OCI-LY1 (cell line): ENCODE results near the gene TRIM63.

ENCODE experiments used
- H2AFZ ChIP-seq: fragments of 200-600 bp; sonication (generic), shearing (Covaris generic); 2 replicates; pipeline ENCODE4 v1.6.0; 2014; ENCODE audit warnings: antibody characterized with exemption, mild to moderate bottlenecking, low read length
- H3F3A ChIP-seq: fragments of 200-600 bp; sonication (generic), shearing (Covaris generic); 2 replicates; pipeline ENCODE4 v1.6.0; 2014; ENCODE audit warnings: mild to moderate bottlenecking, antibody characterized with exemption, low read length, moderate library complexity; ENCODE audit not compliant: insufficient read depth
- H3K27ac ChIP-seq: fragments of 200-600 bp; sonication (generic); 2 replicates; pipeline ENCODE4 v1.5.1; 2014; ENCODE audit warnings: low read length, mixed run types, mild to moderate bottlenecking, low read depth; ENCODE audit not compliant: poor library complexity, severe bottlenecking
- H3K27me3 ChIP-seq: fragments of 200-600 bp; sonication (generic); 2 replicates; pipeline ENCODE4 v1.6.0; 2014; ENCODE audit warnings: antibody characterized with exemption, mild to moderate bottlenecking, low read length, moderate library complexity; ENCODE audit not compliant: insufficient read depth
- H3K36me3 ChIP-seq: fragments of 200-600 bp; sonication (generic); 2 replicates; pipeline ENCODE4 v1.6.1; 2014; ENCODE audit warnings: mild to moderate bottlenecking, antibody characterized with exemption, low read length, moderate library complexity, mixed read lengths; ENCODE audit not compliant: insufficient read depth
- H3K4me1 ChIP-seq: fragments of 200-600 bp; sonication (generic); 2 replicates; pipeline ENCODE4 v1.5.1; 2014; ENCODE audit warnings: mild to moderate bottlenecking, low read length, moderate library complexity; ENCODE audit not compliant: insufficient read depth, severe bottlenecking
- H3K4me2 ChIP-seq: fragments of 200-600 bp; sonication (generic), shearing (Covaris generic); 2 replicates; pipeline ENCODE4 v1.6.1; 2014; ENCODE audit warnings: low read length
- H3K4me3 ChIP-seq: fragments of 200-600 bp; sonication (generic); 2 replicates; pipeline ENCODE4 v1.5.1; 2014; ENCODE audit warnings: low read length, low read depth, mild to moderate bottlenecking, mixed read lengths; ENCODE audit not compliant: poor library complexity, severe bottlenecking
- H3K79me2 ChIP-seq: fragments of 200-600 bp; shearing (Covaris generic); 2 replicates; pipeline ENCODE4 v1.6.1; 2016; ENCODE audit warnings: mixed run types, low read length, mixed read lengths; ENCODE audit not compliant: insufficient read depth
- H3K9ac ChIP-seq: fragments of 200-600 bp; sonication (generic), shearing (Covaris generic); 2 replicates; pipeline ENCODE4 v1.6.1; 2014; ENCODE audit warnings: mild to moderate bottlenecking, low read length, mixed read lengths
- H3K9me2 ChIP-seq: fragments of 200-600 bp; sonication (generic), shearing (Covaris generic); 2 replicates; pipeline ENCODE4 v1.6.1; 2014; ENCODE audit warnings: low read depth, mild to moderate bottlenecking, low read length, mixed read lengths
- H3K9me3 ChIP-seq: fragments of 200-600 bp; shearing (Covaris generic); 2 replicates; pipeline ENCODE4 v1.6.1; 2014; ENCODE audit warnings: low read length, mixed read lengths
- H4K20me1 ChIP-seq: fragments of 200-600 bp; sonication (generic), shearing (Covaris generic); 2 replicates; pipeline ENCODE4 v1.6.0; 2016; ENCODE audit warnings: mild to moderate bottlenecking, low read length; ENCODE audit not compliant: insufficient read depth
- EZH2 ChIP-seq: fragments of 200-600 bp; sonication (generic), shearing (Covaris generic); IDR thresholded peaks from 2 replicates; pipeline ENCODE4 v1.8.0; 2017; ENCODE audit warnings: borderline replicate concordance, mixed run types, mild to moderate bottlenecking, antibody characterized with exemption, low read length, moderate library complexity, mixed read lengths
- TF ChIP-seq, protein P1 (sequence below): fragments of 200-600 bp; sonication (generic), shearing (Covaris generic); IDR thresholded peaks from 2 replicates; pipeline ENCODE4 v1.5.1; 2017; ENCODE audit warnings: mild to moderate bottlenecking, antibody characterized with exemption, low read length, moderate library complexity, mixed read lengths

TRIM63 gene

GRCh38 chr1:26078286-26079177 is 11.1 kb upstream of the TRIM63 start:
- Histone ChIP-seq H3K79me2 (no peaks in the 10 kb centered on the region), H3K36me3 (no peaks in the 10 kb centered on the region), H3F3A (no peaks in the 10 kb centered on the region), H2AFZ (no peak overlapping the region), H3K27me3 (peaks cover 9% of the 10 kb centered on the region; the same call in 1 of the 2 replicates), H4K20me1 (no peaks in the 10 kb centered on the region), H3K9me3 (no peaks in the 10 kb centered on the region), H3K4me2 (no peak overlapping the region), H3K9ac (no peak overlapping the region), H3K9me2 (no peaks in the 10 kb centered on the region), H3K27ac (no peak overlapping the region), H3K4me3 (no peak overlapping the region), H3K4me1 (no peaks in the 10 kb centered on the region)
- TF ChIP-seq, protein P1, sequence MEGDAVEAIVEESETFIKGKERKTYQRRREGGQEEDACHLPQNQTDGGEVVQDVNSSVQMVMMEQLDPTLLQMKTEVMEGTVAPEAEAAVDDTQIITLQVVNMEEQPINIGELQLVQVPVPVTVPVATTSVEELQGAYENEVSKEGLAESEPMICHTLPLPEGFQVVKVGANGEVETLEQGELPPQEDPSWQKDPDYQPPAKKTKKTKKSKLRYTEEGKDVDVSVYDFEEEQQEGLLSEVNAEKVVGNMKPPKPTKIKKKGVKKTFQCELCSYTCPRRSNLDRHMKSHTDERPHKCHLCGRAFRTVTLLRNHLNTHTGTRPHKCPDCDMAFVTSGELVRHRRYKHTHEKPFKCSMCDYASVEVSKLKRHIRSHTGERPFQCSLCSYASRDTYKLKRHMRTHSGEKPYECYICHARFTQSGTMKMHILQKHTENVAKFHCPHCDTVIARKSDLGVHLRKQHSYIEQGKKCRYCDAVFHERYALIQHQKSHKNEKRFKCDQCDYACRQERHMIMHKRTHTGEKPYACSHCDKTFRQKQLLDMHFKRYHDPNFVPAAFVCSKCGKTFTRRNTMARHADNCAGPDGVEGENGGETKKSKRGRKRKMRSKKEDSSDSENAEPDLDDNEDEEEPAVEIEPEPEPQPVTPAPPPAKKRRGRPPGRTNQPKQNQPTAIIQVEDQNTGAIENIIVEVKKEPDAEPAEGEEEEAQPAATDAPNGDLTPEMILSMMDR = no peak
- no peak for TF ChIP-seq EZH2

GRCh38 chr1:26077524-26077923 is 10.1 kb upstream of the TRIM63 start:
- Histone ChIP-seq H3K27me3 (peaks cover 9% of the 10 kb centered on the region; the same call in 1 of the 2 replicates), H3K4me3 (no peak overlapping the region), H3K9me2 (no peaks in the 10 kb centered on the region), H3K9ac (no peak overlapping the region), H3K27ac (no peak overlapping the region), H3K79me2 (no peaks in the 10 kb centered on the region), H3K4me2 (no peak overlapping the region), H4K20me1 (no peaks in the 10 kb centered on the region), H3K4me1 (no peaks in the 10 kb centered on the region), H3F3A (no peaks in the 10 kb centered on the region), H3K9me3 (no peaks in the 10 kb centered on the region), H3K36me3 (no peaks in the 10 kb centered on the region), H2AFZ (no peak overlapping the region)
- TF ChIP-seq, protein P1 = no peak
- no peak for TF ChIP-seq EZH2

- Histone ChIP-seq H3K4me1 (no peaks in the 10 kb centered on the region), H3K27ac (no peak overlapping the region), H3K27me3 (peaks cover 9% of the 10 kb centered on the region; the same call in 1 of the 2 replicates), H3F3A (no peaks in the 10 kb centered on the region), H3K9me2 (no peaks in the 10 kb centered on the region), H3K9me3 (no peaks in the 10 kb centered on the region), H3K4me2 (no peak overlapping the region), H3K9ac (no peak overlapping the region), H3K79me2 (no peaks in the 10 kb centered on the region), H2AFZ (no peak overlapping the region), H3K4me3 (no peak overlapping the region), H3K36me3 (no peaks in the 10 kb centered on the region), H4K20me1 (no peaks in the 10 kb centered on the region)
- TF ChIP-seq, protein P1 = no peak
- no peak for TF ChIP-seq EZH2
Measured at GRCh38 chr1:26075421-26076144, 8.2 kb upstream of the TRIM63 start.
